GM21737 (cell line): ENCODE data around the gene TOB2.
"Not testable (repeated sequence)": the region's sequence is repeated elsewhere in the genome, so short reads cannot be mapped to it uniquely, and the experiment has no call there.

Experiments
- ATAC-seq: cut with Tn5 transposase; IDR thresholded peaks from one replicate; pipeline ENCODE4 v1.9.1; 2021; ENCODE audit warnings: mild to moderate bottlenecking, moderate library complexity; ENCODE audit not compliant: unreplicated experiment

Gene TOB2

GRCh38 chr22:41431656-41432055, 14.9 kb downstream of the TOB2 start:
- ATAC-seq = no peak

- no peak for ATAC-seq
Measured at GRCh38 chr22:41429951-41430332, 16.7 kb downstream of the TOB2 start.

- ATAC-seq = no peak
Measured at GRCh38 chr22:41429232-41429950, 17.2 kb downstream of the TOB2 start.

- ATAC-seq = no peak
Measured at GRCh38 chr22:41425660-41426365, 20.8 kb downstream of the TOB2 start.

- no peak for ATAC-seq
Measured at GRCh38 chr22:41418717-41419116, 27.9 kb downstream of the TOB2 start.

- ATAC-seq = no peak
Measured at GRCh38 chr22:41417622-41418390, 28.8 kb downstream of the TOB2 start.

- no peak for ATAC-seq
Measured at GRCh38 chr22:41415554-41415953, 31.0 kb downstream of the TOB2 start.

- ATAC-seq = no peak
Measured at GRCh38 chr22:41411021-41411851, 35.4 kb downstream of the TOB2 start.

- ATAC-seq = no peak
Measured at GRCh38 chr22:41410311-41410751, 36.3 kb downstream of the TOB2 start.

- ATAC-seq = no peak
Measured at GRCh38 chr22:41408665-41409064, 37.9 kb downstream of the TOB2 start.

GRCh38 chr22:41407433-41407832, 39.2 kb downstream of the TOB2 start:
- no peak for ATAC-seq

GRCh38 chr22:41406410-41406809, 40.2 kb downstream of the TOB2 start:
- ATAC-seq = no peak

GRCh38 chr22:41405588-41405987, 41.0 kb downstream of the TOB2 start:
- ATAC-seq = no peak

- peak; percentile 68 for ATAC-seq
Measured at GRCh38 chr22:41403532-41404318, 42.9 kb downstream of the TOB2 start.

GRCh38 chr22:41402851-41403250, 43.8 kb downstream of the TOB2 start:
- ATAC-seq = not testable (repeated sequence)

GRCh38 chr22:41401781-41402648, 44.6 kb downstream of the TOB2 start:
- ATAC-seq = no peak

- ATAC-seq = no peak
Measured at GRCh38 chr22:41398921-41399320, 47.7 kb downstream of the TOB2 start.

GRCh38 chr22:41397143-41397811, 49.3 kb downstream of the TOB2 start:
- ATAC-seq = no peak
